ENCODE data around the gene RAB36.

Gene RAB36

DNA sequence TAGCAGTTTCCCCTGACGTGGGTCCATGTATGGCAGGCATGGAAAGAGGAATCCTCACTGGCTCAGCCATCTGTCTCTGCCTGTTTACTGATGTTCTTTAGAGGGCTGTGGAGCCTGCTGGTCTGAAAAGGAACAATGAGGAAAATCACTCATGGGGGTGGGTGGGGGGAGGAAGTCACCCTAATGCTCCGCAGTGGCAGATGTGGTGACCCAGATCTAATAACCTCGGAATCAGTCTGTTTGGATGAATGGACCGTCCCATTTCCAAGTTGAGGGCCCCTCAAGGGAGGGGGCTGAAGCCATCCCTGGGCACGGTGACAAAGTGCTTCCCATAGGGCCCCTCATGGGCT, 39.5 kb downstream of the RAB36 start:
- DNase-seq: no peak

DNA sequence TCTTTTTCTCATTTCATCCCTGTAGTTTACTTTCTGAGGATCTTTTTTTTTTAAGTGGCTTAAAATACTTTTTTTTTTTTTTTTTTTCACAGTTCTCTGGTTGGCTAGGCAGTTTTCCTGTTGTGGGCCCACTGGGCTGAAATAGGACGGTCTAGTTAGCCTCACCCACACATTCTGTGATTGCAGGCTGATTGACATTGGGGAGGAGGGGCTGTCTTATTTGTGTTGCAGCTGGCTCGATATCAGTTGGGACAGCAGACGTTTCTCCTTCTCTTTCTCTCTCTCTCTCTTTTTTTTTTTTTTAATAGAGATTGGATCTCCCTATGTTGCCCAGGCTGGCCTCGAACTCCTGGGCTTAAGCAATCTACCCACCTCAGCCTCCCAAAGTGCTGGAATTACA, 41.9 kb downstream of the RAB36 start:
- no peak for DNase-seq

GRCh38 chr22:23187871-23188700, 42.8 kb downstream of the RAB36 start:
- no peak for DNase-seq

DNA sequence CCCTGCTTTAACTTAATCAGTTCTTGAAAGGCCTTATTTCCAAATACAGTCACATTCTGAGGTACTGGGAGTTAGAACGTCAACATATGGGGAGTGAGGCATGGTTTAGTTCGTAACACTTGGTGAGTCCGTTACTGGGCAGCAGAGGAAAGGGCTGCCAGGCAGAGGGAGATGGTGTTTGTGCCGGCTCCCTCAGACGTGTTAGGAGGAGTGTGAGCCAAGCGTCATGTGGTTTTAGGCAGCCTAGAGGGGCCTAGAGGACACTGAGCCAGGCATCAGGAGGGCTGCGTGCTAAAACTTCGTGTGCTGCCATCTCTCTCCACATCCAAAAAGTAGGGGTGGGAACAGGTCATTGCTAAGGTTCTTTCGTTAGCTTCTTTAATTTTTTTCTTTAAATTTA, 45.2 kb downstream of the RAB36 start:
- no peak for DNase-seq

GRCh38 chr22:23192133-23192532, 46.9 kb downstream of the RAB36 start:
- DNase-seq: no peak

DNA sequence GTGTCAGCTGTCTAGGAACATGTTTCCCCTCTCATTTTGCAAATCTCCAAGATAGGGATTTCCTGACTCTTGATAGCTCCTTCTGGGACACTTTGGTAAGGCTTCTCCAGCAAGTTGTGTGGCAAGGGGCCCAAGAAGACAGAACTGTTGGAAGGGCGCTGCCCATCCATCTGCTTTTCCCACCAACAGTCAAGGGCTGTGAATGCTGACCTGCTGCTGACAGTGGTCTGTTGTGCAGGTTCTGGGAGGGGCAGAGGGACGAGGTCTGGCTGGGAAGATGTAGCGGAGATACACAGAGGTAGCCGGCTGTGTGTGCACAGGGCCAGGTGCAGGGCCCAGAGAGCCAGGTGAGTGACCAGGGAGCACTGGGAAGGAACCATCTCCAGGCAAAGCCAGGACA, 47.3 kb downstream of the RAB36 start:
- no peak for DNase-seq

DNA sequence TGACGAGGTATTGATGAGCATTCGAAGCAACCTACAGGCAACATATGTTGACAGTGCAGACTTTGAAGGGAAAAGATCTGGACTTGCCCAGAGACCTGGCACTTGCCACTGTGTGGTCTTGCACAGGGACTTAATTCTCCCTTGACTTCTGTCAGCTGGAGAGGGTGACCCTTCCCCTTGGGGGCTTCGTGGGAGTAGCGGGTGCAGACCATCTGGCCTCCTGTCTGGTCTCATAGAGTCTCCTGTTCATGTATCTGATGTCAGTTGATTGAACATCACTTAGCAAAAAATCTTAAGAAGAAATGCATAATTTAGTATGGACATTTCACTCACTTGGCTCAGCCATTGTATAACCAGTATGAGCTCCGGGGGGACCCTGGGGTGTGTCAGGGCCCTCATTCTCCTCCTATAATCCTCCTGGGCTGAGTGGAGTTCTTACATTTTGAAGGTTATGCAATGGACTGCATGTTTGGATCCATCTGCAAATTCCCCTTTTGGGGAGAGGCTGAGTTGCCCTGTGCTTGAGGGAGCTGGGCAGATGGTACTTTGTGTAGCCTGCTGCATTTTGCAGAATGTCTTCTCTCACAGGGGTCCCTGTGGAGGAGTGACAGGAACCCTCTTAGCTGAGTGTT, 48.0 kb downstream of the RAB36 start:
- no peak for DNase-seq

DNA sequence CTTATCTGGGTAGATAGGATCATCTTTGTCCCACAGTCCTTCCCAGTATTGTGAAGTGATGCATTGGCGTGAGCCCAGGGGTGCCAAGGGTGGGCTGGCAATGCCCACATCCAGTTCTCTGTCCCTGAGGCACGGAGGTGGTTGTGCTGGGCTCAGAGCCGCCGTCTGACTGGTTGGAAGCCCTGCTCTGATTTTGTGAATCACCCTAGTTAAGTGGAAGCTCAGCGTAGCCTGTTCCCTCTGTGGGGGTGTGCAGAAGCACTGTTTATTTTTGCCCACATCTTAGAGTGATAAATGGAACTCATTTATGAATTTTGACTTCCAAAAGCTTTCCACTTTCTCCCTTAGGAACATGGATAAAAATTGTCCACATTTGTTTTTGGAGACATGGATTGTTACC, 48.6 kb downstream of the RAB36 start:
- DNase-seq: no peak

GRCh38 chr22:23196165-23196564, 50.9 kb downstream of the RAB36 start:
- no peak for DNase-seq

DNA sequence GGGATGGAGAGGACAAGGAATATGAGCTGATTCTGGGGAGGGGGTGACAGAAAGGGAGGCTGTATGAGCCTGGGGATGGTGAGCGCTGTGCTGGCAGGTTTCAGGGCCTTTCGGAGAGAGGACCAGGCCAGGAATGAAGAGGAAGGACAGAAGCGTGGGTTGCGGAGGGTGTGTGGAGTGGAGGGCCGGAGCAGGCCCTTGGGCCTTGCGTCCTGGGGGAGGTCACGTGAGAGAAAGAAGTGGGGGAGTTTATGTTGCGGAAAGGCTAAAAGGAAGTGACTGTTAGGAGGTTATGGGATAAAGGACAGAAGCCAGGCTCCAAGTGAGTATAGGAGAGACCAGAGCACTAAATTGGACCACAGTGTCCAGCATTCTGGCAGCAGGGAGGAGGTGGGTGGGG, 52.6 kb downstream of the RAB36 start:
- no peak for DNase-seq

GRCh38 chr22:23199159-23199558, 53.9 kb downstream of the RAB36 start:
- DNase-seq: no peak

- no peak for DNase-seq
These were observed 55.6 kb downstream of the RAB36 start for GRCh38 chr22:23200898-23201297.

- DNase-seq: no peak
These were observed 57.7 kb downstream of the RAB36 start for GRCh38 chr22:23202812-23203451.

- DNase-seq: no peak
These were observed 58.3 kb downstream of the RAB36 start for GRCh38 chr22:23203452-23204124.

DNA sequence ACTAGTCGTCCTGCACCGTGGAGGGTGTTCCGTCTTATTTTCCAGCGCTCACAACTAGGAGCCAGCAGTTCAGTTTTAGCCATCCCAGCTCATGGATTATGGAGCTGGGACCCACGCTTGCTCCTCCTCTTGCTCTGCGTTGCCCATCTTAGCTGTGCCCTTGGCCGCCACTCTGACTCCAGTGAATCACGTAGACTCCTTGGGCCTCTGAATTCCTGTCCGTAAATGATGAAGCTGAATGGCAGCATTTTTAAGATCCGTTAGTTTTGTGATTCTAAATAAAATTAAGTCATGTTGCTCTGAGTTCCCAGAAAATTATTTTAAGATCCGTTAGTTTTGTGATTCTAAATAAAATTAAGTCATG, 58.8 kb downstream of the RAB36 start:
- no peak for DNase-seq

DNA sequence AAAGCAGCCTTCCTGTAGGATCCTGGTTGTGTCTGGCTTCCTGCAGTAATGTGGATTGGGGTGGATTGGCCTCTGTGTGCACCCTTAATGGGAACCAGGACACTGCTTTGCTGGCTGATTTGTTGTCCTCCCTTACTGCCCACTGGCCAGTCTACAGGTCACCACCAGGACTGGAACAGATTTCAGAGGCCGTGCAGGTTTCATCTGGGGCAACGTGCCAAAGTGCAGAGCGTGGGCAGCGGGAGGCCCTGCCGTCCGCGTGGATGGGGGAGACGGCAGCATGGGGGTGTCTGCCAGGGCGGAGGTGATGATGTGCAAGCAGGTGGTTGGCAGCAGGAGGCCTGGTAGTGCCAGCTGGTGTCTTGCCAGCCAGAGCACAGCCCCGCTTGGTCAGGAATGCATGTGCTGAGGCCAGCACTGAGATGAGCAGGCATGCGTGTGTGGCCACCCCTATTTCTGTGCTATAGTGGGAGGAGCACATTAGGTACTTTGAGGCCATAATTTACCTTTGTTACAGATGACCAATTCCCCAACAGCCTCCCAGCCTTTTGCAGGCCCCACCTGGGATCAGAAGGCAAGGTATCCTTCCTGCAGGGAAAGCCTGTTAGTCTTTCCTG, 59.4 kb downstream of the RAB36 start:
- no peak for DNase-seq

DNA sequence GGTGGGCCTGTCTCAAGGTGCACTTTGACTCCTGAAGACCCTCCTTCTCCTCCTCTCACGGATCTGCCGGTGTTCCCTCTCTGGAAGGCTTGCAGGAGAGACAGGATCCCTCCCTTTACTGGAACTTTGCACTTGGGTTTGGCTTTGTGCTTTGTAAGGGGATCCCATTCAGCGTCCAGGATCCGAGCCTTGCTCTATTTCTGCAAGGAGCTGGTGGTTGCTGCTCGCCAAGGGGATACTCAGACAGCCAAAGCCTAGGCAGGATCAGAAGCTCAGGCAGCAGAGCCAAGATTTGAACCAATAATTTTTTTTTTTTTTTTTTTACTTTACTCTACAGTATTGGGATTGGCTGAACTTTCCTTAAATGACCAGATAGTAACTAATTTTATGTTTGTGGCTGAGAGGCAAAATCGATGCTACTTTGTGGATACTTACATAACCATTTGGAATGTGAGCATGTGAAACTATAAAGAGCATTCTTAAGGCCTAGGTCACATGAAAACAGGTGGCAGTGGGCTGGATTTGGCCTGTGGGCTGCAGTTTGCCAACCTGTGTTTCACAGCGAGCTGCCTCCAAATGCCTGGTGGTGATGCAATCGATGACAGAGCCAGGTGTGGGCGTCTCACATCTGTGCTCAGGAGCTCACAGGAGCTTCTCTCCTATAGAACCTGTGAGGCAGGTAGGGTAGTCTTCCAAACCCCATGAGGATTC, 60.2 kb downstream of the RAB36 start:
- no peak for DNase-seq

- no peak for DNase-seq
These were observed 61.6 kb downstream of the RAB36 start for GRCh38 chr22:23206915-23207314.

DNA sequence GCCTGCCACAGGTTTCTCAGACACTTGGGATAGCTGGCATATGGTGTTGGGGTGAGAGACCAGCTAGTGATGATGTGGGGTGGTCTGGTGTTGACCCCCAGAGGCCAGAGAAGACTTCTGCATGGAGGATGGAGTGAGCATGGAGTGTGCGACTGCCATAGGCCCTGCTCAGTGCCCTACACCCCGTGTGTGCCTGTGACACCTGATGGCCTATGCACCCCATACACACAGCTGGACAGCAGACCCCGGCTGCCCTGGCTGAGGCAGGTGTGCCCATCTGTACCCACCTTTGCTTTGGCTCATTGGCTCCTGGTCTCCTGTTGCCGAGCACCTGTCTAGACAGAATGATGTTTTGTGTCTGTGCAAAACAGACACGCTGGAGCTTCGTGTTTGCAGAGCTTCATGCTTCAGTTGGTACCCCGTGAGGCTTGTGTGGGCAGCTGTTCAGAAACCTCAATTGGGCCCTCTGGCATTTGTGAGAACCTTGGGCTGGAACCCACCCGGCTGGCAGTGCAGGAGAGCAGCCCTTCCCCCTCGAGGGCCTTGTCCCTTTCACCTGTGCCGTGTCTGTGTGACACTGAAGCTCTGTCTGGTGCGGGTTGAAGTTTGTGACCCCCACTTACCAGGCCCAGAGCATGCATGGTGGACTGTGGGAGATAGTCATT, 62.6 kb downstream of the RAB36 start:
- DNase-seq: peak in 1 of 2 donors; percentile 27

GRCh38 chr22:23210428-23211170, 65.3 kb downstream of the RAB36 start:
- DNase-seq: no peak

DNA sequence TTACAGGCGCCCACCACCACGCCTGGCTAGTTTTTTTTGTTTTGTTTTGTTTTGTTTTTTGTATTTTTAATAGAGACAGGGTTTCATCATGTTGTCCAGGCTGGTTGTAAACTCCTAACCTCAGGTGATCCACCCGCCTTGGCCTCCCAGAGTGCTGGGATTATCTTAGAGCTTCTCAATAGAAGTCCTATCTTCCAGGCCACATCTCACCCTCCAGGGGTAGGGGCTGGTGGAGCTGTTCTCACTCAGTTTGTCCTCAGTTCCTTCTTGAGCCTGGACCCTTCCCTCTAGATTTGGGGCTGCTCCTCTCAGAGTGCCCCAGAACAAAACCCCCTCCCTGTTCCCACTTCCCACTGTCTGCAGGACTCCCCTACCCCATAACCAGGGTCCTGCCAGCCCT, 66.3 kb downstream of the RAB36 start:
- no peak for DNase-seq

Data from CD4-positive, alpha-beta T cell treated with Interleukin-4 for 1 hour (primary cell).